NCI-H146 (cell line): ENCODE results near the gene CYP2E1.
"Not testable (repeated sequence)": the region's sequence is repeated elsewhere in the genome, so short reads cannot be mapped to it uniquely, and the experiment has no call there.

Source experiments
- DNase-seq: peaks from one replicate; lab custom pipeline; 2025; lab: John Stamatoyannopoulos, UW

Gene CYP2E1

GRCh38 chr10:133528296-133528844 lies 1.2 kb downstream of the CYP2E1 start:
- DNase-seq, result peak; percentile 39

- DNase-seq, result peak; percentile 62
Observed at GRCh38 chr10:133528845-133529575, 1.8 kb downstream of the CYP2E1 start.

DNA sequence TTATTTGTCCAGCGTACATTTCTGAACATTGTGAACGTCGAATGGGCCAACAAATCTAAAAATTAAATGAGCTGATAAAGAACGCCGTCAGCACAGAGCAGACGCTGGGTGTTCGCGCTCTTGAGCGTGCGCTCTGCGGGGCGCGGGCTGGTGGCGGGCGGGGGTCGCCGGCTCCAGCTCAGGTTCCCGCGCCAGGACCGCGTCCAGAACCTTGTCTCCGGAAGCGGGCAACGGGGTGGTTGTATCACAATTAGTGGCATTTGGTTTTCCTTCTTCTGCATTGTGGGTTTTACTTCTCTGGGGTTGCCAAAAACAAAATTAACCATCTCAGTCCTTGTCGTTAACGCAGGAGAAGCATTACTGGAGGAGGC lies 2.4 kb downstream of the CYP2E1 start:
- no peak for DNase-seq

- DNase-seq, result no peak
Observed at GRCh38 chr10:133530506-133530905, 3.3 kb downstream of the CYP2E1 start.

- no peak for DNase-seq
Observed at GRCh38 chr10:133532871-133533270, 5.7 kb downstream of the CYP2E1 start.

DNA sequence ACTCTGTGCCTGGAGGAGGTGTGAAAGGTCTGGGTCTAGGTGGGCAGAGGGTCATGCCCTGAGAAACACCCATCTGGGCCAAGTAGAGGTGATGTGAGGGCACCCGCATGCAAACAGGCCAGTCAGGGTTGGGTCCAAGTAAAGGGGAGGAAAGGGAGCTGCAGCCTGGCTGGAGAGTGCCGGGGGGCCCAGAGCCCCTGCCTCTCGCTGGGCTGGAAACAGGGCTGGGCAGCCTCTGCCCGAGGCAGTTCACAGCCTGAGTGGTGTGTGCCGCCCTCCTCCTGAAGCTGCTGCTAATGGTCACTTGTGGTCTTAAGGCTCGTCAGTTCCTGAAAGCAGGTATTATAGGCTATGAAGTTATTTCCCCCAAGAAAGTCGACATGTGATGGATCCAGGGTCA lies 7.3 kb downstream of the CYP2E1 start:
- DNase-seq, result no peak

DNA sequence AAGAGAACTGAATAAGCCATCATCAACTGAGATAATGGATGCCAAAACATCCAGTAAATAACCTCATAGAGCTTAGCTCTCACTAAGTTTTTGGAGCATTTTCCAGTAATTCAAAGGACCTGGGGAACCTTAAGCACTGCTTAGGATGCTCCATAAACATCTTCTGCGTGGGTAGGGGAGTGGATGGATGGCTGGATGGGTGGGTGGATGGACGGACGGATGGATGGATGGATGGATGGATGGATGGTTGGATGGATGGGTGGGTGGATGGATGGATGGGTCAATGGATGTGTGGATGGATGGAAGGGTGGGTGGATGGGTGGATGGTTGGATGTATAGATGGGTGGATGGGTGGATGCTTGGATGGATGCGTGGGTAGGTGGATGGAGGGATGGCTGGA lies 9.0 kb downstream of the CYP2E1 start:
- DNase-seq, result no peak

DNA sequence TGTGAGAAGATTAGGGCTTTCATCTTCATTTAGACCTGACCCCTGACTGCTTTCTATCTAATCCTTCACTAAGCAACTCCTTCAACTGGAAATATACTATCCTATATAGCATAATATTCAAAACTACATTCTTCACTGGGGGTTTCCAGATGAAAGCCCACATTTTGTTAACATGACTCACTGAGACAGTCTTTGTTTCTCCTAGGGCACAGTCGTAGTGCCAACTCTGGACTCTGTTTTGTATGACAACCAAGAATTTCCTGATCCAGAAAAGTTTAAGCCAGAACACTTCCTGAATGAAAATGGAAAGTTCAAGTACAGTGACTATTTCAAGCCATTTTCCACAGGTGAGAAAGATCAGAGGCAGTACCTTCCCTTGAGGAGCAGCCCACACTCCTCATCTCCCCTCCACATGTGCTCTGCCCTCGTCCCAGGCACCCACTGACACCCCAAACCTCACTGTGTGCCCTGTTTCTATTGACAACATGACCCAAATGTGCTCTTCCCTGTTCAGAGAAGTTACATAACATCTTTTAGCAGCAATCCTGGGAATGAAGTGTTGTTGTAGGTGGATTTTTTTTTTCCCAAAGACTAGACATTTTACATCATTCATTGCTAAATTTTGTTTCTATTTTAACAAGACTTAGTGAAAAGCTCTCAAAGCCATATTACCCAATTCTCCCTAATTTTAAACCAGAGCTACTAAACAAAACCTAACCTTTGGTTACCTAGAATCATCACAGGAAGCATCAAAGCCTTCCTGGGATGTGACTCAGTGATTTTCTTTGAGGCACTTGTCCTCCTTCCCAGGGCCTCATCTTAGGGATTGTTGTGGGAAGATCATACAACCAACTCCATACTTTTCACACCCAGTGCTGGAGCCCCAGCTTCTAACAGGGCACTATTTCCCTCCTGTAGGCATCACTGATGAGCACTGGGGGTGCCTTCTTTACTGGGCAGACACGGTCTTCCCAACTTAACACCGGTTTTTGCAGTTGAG lies 10.7 kb downstream of the CYP2E1 start:
- no peak for DNase-seq

GRCh38 chr10:133541441-133541975 lies 14.3 kb downstream of the CYP2E1 start:
- not testable (repeated sequence) for DNase-seq

DNA sequence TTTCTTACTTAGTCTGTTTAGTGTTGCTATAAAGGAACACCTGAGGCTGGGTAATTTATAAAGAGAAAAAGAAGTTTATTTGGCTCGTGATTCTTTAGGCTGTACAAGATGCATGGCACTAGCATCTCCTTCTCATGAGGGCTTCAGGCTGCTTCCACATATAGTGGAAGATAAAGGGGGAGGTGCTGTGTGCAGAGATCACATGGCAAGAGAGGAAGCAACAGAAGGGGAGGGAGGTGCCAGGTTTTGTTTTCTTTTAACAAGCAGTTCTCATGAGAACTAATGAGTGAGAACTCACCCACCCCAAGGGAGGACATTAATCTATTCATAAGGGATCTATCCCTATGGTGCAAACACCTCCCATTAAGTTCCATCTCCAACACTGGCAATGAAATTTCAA lies 17.3 kb downstream of the CYP2E1 start:
- DNase-seq, result no peak

DNA sequence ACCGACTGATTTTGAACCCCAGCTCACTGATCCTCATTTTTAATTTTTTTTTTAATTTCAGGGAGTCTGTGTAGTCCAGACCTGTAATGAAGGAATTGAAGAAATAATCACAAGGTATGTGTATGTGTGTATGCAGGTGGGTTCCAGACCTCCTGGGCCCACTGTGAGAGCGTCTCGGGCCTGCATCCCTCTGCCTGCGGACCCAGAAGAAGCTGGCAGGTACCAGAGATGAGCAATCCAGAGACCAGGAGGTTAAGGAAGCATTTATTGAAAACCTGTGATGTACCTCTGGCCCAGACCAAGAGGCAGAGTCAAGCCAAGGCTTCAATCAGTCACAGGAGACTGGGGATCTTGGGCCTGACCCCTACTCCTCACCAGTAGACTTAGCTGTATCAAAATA lies 27.4 kb downstream of the CYP2E1 start:
- DNase-seq, result no peak

DNA sequence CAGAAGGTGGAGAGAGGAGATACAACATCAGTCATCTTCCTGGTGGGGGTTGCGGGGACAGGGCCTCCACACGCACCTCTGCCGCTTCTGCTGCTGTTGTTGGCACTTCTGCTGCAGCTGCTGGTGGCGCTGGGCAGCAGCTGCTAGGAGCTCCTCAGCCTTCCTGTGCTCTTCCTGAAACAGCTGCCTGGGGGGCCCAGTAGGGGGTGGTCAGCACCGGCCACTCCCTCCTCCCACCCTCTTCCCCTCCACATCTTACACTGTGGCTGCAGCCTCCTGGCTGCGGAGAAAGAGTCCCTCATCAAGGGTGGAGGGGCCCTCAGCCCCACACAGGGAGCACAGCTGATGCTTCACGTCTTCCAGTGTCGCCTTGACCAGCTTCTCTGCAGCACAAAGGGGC lies 28.4 kb downstream of the CYP2E1 start:
- peak; percentile 23 for DNase-seq

DNA sequence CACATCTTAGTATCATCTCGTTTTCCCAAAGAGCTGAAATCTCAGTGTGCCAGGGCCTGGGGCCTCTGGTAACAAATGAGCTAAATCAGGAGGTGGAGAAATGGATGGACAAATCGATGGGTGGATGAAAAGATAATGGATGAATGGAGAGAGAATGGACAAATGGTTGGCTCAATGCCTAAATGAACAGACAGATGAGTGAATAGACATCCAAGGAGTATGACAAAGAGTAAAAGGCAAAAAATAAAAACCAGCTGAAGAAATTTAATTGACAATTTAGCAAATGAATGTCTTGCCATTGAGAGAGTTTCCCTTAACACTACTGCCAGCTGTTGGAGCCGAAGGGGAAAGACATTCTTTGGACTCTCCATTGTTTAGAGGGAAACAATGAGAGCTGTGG lies 30.2 kb downstream of the CYP2E1 start:
- DNase-seq, result no peak

GRCh38 chr10:133559216-133559615 lies 32.1 kb downstream of the CYP2E1 start:
- DNase-seq, result no peak

- no peak for DNase-seq
Observed at GRCh38 chr10:133564816-133565215, 37.7 kb downstream of the CYP2E1 start.

GRCh38 chr10:133565441-133566294 lies 38.5 kb downstream of the CYP2E1 start, which contains the start of gene SYCE1:
TSS of gene SYCE1 (minus strand) at chr10:133565583. CDS start at chr10:133565529, 54 bp downstream.
- DNase-seq, result no peak

DNA sequence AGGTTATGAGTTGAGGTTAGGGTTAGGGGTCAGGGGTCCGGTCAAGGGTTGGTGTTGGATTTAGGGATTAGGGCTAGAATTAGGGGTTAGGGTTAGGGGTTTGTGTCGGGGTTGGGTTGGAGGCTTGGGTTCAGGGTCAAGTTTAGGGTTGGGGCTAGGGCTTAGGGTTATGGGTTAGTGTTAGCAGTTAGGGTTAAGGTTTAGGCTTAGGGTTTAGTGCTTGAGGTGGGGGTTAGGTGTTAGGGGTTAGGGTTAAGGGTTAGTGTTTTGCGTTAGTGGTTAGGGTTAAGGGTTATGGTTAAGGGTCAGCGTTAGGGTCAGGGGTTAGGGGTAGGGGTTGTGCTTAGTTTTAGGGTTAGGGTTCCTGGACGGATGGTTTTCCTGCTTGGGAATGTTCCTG lies 40.0 kb downstream of the CYP2E1 start:
- DNase-seq, result no peak

DNA sequence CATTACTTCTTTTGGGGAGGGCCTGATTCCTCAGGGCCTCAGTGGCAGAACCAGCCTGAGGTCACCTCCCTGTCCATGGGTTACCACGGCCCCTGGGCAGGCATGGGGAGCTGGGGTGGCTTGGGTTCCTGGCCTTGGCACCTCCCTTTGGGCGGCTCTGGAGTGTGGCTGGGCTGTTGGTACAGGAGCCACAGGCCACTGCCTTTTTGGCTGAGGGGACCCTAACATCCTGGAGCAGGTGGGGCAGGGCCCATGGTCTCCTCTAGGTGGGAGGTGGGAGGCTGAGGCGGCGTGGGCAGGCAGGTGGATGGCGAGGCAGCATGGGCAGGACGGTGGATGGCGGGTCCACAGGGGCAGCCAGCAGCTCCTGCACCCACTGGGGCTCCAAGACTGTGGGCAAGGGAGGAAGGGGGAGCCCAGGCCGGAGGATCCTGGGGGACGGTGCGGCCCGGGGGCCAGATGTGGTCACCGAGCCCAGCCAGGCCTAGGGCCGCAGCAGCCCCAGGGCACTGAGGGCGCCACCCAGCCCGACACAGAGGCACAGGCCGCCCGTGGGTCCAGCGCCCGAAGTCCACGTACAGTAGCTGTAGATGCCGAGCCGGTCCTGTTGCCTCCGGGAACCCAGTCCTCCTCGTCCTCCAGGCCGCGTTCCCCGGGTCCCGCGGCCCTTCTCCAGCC lies 40.6 kb downstream of the CYP2E1 start:
- no peak for DNase-seq

- no peak for DNase-seq
Observed at GRCh38 chr10:133568287-133568614, 41.1 kb downstream of the CYP2E1 start.

- not testable (repeated sequence) for DNase-seq
Observed at GRCh38 chr10:133568831-133569527, 41.8 kb downstream of the CYP2E1 start.
